Mammary epithelial cell (primary cell): ENCODE measurements around the gene ST6GAL2.

Source experiments
- CTCF ChIP-seq, 2 donors: IDR thresholded peaks in 1 of 2; conservative IDR thresholded peaks in 1 of 2; 2 replicates each; pipeline ENCODE4 v1.5.1; 2011 to 2012; ENCODE audit warnings: inconsistent platforms in 2 of 2, low read length in 2 of 2, mild to moderate bottlenecking in 2 of 2, control low read depth in 1 of 2, low read depth in 1 of 2; ENCODE audit not compliant: insufficient read depth in 1 of 2; ENCODE audit errors: extremely low read depth in 1 of 2
- EZH2 ChIP-seq: IDR thresholded peaks from 2 replicates; pipeline ENCODE4 v1.6.1; 2012; ENCODE audit warnings: low read length, inconsistent platforms, borderline replicate concordance

GRCh38 chr2:106831241-106831640 is 54.7 kb downstream of the ST6GAL2 start:
- TF ChIP-seq CTCF (conservative IDR thresholded peaks at IDR 0.05 in 1 of 2, IDR thresholded peaks at IDR 0.05 in 1 of 2; ENCODE audit: extremely low read depth in 1 of 2, insufficient read depth in 1 of 2, low read depth in 1 of 2, low read length in 2 of 2) (no peak), EZH2 (no peak)
